Stimulated activated CD8-positive, alpha-beta memory T cell treated with anti-CD3 and anti-CD28 coated beads, Interleukin-15, amount 100 ng/mL, for 1 hour (primary cell): ENCODE measurements around the gene SLC23A2.

ENCODE experiments used
- DNase-seq: peaks from one replicate; pipeline ENCODE4 v3.0.0-alpha.2; 2020; ENCODE audit warnings: low read depth

The SLC23A2 gene

DNA sequence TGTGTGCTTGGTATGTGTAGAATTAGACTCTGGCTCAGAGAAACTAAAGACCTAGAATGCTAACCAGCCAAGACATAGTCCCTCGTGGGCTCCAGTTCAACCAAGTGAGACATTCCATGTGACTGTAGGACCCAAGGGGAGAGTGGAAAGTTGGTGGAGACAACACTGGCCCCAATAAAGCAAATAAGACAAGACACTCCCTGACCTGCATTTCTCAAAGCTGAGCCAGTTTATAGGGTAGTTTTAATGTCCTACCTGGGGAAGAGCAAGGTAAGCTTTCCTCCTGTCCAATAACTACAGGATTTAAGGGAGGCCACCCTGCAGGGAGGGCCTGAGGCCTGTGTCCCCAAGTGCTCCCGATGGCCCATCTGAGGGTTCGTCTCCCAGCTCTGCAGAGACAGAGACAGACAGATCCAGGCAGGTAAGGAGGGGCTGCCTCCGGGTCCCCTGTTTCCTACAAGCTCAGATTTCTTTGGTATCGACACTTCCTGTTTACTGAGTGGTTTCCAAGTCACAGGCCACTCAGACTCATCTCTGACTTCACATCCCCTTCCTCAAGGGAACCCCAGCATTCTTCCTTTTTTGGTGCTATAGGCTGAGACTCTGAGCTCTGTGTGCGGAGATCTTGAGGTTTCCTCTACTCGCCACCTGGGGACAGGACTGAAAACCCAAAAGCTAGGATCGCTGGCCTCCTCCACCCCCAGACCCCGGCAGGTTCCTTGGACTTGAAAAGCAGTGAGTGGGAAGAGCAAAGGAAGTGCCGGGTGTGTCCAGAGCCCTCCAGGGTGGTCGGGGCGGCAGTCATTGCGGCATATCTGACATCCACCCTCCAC lies 187.2 kb downstream of the SLC23A2 start:
- DNase-seq = peak; percentile 49

DNA sequence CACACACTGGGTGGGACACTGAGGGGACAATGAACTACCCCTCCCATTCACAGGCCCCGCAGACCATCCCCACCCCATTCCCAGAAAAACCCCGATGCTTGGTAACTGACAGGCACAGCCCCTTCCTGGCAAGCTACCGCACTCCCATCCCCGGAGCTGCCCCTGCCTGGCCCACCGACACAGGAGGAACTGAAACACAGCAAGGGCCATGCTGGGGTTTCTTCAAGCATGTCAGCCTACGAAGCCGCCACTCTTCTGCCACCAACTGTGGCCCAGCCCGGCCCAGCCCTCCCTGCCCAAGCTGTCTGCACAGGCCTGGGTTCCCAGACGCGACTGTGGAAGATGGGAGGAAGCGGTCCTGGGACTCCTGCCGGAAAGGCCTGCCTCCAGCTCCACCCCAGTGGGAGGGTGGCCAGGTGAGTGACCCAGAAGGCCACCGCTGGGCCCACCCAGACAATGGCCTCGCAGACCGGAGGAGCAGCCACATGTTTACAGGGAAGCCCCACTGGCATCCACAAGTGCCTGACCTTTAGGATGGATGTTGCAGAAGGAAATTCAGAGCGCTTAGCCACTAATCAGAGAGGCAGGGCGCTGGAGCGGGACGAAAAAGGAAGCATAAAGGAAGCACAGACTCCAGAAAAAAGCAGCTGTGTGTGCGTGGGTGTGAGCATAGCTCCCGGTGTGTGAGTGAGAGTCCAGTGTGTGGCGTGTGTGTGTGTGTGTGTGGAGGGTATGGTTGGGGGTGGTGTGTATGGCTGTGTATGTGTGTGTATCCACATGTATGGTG lies 188.0 kb downstream of the SLC23A2 start:
- DNase-seq = no peak

- DNase-seq = no peak
Measured at GRCh38 chr20:4812641-4813075, 188.7 kb downstream of the SLC23A2 start.

DNA sequence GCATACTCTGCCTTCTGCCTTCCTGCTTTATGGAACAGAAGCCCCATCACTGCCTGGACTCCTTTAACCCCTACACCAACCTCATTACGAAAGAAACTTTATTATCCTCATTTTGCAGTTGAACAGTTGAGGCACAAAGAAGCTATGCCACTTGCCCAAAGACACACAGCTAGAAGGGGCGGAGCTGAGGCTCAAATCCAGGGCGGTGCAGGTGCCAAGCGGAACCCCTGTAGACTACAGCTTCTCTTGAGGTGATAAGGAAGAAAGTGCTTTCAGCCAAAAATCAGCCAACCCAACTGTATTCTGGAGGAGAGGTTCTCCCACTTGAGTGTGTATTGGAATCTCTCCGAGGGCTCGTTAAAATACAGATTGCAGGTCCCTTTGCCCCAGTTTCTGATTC lies 189.1 kb downstream of the SLC23A2 start:
- DNase-seq = no peak

DNA sequence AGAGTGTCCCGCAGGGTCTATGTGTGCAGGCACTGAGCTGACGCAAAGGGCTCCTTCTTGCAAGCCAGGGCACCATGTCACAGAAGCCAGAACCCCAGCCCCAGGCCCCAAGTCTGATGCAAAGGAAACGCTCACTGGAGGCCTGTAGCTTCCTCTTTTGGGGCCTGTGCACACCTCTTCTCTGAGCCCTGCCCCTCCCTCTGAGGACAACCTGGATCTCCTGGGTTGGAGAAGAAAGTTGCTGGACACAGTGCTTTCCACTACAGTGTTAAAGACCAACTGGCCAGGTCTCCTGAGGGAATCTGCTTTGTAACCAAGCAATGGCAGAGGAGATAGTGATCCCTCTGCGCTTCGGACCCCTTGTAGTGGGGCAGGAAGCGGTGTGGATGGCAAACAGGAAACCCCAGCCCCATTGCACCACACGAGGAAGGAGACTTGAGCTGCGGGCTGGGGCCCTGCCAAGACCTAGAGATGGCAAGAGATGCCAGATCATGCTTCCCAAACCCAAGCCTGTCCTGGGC lies 189.6 kb downstream of the SLC23A2 start:
- no peak for DNase-seq

GRCh38 chr20:4811257-4811656 lies 190.1 kb downstream of the SLC23A2 start:
- no peak for DNase-seq

DNA sequence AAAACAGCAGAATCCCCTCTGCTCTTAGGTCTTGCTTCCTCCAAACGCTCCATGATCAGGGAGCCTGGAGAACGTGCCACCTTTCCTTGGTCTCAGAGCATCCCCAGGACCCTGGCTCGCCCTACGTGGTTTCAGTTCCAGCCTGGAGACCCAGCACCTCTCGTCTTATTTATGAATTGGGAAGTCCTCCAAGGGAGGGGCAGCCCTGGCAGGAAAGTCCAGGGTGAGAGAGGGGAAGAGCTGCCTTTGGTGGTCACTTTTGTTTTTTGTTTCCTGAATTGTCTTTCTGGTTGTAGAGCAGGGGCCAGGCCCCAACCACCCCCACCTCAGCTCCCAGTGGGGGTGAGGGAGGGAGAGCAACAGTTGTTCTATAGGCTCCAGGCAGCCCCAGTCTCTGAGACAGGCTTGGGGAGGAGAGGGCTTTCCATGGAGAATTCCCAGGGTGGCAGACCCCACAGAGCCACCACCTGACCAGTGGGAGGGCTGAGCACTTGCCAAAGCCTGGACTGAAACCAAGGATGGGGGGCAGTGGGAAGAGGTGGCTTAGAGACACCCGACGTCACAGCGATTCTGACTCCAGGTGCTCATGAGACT lies 190.8 kb downstream of the SLC23A2 start:
- no peak for DNase-seq

DNA sequence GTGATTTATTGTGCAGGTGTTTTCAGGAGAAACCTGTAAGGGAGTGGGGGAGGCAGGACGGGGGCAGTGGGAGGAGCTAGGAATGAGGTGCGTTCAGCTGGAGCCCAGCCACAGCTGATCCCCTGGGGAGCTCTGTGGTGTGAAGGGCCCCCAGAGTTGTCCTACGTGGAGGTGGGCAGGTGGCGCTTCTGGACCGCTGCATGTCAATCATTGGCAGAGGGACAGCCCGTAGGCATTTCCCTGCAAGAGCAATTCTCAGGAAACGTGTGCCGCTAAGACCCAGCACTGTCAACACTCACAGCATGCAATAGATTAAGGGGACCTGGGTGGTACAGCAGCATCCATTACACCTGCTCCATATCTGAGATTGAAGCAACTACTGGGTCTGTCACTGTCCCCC lies 191.6 kb downstream of the SLC23A2 start:
- DNase-seq = no peak

DNA sequence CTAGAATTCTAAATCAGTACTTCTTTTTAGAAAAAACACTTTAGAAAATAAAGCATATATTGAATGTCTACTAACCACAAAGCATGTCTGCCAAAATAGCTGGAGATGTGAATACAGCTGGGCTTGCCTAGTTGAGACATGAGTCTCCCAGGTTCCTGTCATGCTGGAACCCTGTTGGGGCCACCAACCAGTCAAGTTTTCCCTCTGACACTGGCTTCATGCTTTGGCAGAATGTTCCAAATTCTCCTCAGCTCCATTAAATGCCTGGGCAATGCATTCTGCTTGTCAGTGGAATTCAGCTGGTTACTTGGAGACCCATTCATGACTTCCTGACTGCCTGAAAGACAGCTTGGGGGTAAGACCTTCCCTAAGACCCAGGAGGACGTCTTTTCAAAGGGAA lies 192.4 kb downstream of the SLC23A2 start:
- DNase-seq = no peak

- DNase-seq = no peak
Measured at GRCh38 chr20:4805663-4806449, 195.5 kb downstream of the SLC23A2 start.

DNA sequence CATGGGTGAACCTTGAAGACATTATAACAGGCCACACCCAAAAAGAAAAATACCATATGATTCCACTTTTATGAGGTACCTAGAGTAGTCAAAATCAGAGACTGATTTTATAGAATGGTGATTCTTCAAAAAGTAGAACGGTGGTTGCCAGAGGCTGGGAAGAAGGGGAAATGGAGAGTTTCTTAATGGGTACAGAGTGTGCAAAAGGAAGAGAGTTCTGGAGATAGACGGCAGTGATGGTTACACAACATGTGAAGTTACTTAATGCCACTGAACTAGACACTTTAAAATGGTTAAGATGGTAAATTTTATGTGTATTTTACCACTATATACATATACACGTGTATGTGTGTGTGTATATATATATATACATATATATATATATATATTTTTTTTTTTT lies 198.8 kb downstream of the SLC23A2 start:
- DNase-seq = no peak
